Fibroblast of skin of right quadriceps (primary cell): ENCODE data around the gene SMPD4.
"Not testable (repeated sequence)": the region's sequence is repeated elsewhere in the genome, so short reads cannot be mapped to it uniquely, and the experiment has no call there.

Experiments
- DNase-seq: peaks from one replicate; pipeline ENCODE4 v3.0.0-alpha.2; 2013

Gene SMPD4

GRCh38 chr2:130185896-130186295 lies 4.5 kb upstream of the SMPD4 start:
- DNase-seq = no peak

- DNase-seq = no peak
These were observed 4.0 kb upstream of the SMPD4 start for GRCh38 chr2:130185436-130185835.

- peak; percentile 21 for DNase-seq
These were observed 2.3 kb upstream of the SMPD4 start for GRCh38 chr2:130183512-130184373.

- DNase-seq = not testable (repeated sequence)
These were observed 1.6 kb upstream of the SMPD4 start for GRCh38 chr2:130182826-130183511.

- peak; percentile 85 for DNase-seq
These were observed 679 bp upstream of the SMPD4 start, which contains the start of gene MZT2B for GRCh38 chr2:130181880-130182682. MZT2B (plus strand) TSS chr2:130182262; CDS start chr2:130182283, 21 bp downstream.

- not testable (repeated sequence) for DNase-seq
These were observed 738 bp downstream of the SMPD4 start for GRCh38 chr2:130180404-130181324.

GRCh38 chr2:130174866-130175265 lies 6.5 kb downstream of the SMPD4 start:
- not testable (repeated sequence) for DNase-seq

GRCh38 chr2:130169896-130170295 lies 11.5 kb downstream of the SMPD4 start:
- DNase-seq = no peak

GRCh38 chr2:130169163-130169562 lies 12.2 kb downstream of the SMPD4 start:
- DNase-seq = not testable (repeated sequence)

- DNase-seq = not testable (repeated sequence)
These were observed 14.8 kb downstream of the SMPD4 start for GRCh38 chr2:130166611-130167010.

- DNase-seq = no peak
These were observed 15.9 kb downstream of the SMPD4 start for GRCh38 chr2:130165293-130166016.

GRCh38 chr2:130162968-130163367 lies 18.4 kb downstream of the SMPD4 start:
- DNase-seq = no peak

GRCh38 chr2:130162486-130162885 lies 18.9 kb downstream of the SMPD4 start:
- DNase-seq = not testable (repeated sequence)

- DNase-seq = not testable (repeated sequence)
These were observed 20.3 kb downstream of the SMPD4 start for GRCh38 chr2:130160838-130161705.

GRCh38 chr2:130160131-130160530 lies 21.3 kb downstream of the SMPD4 start:
- no peak for DNase-seq

- DNase-seq = not testable (repeated sequence)
These were observed 22.0 kb downstream of the SMPD4 start for GRCh38 chr2:130159376-130159775.

- no peak for DNase-seq
These were observed 22.8 kb downstream of the SMPD4 start for GRCh38 chr2:130158631-130159030.

- not testable (repeated sequence) for DNase-seq
These were observed 23.4 kb downstream of the SMPD4 start for GRCh38 chr2:130157825-130158514.

- DNase-seq = not testable (repeated sequence)
These were observed 24.0 kb downstream of the SMPD4 start for GRCh38 chr2:130157354-130157753.

GRCh38 chr2:130156624-130157004 lies 24.8 kb downstream of the SMPD4 start:
- no peak for DNase-seq
